Progenitor cell of endocrine pancreas (in vitro differentiated cells): ENCODE data around the gene ANKS3. TPM values are rescaled to one million over a fixed set of nuclear protein-coding genes. Genes with fewer than 3 reads are reported as not detected.

Experiments used
- DNase-seq: peaks from one replicate; pipeline ENCODE4 v3.0.0; 2021; ENCODE audit warnings: low spot score; ENCODE audit not compliant: unreplicated experiment
- H3K27ac Mint-ChIP-seq: 2 replicates; pipeline ENCODE4 v1.8.0; 2021; ENCODE audit warnings: mild to moderate bottlenecking, moderate library complexity, mixed read lengths
- H3K27me3 Mint-ChIP-seq: 2 replicates; pipeline ENCODE4 v1.8.0; 2021; ENCODE audit warnings: mixed read lengths
- H3K36me3 Mint-ChIP-seq: 2 replicates; pipeline ENCODE4 v1.8.0; 2022; ENCODE audit warnings: mixed read lengths; ENCODE audit not compliant: insufficient read depth
- H3K4me1 Mint-ChIP-seq: 2 replicates; pipeline ENCODE4 v1.8.0; 2021; ENCODE audit warnings: low read depth, mixed read lengths
- H3K4me3 Mint-ChIP-seq: 2 replicates; pipeline ENCODE4 v1.8.0; 2021; ENCODE audit warnings: low read depth, mild to moderate bottlenecking, moderate library complexity, mixed read lengths
- H3K9me3 Mint-ChIP-seq: 2 replicates; pipeline ENCODE4 v1.8.0; 2021; ENCODE audit warnings: low read depth, mixed read lengths
- CTCF ChIP-seq: fragments of 200-600 bp; sonication (generic); IDR thresholded peaks from one replicate; pipeline ENCODE4 v1.5.0; 2021; ENCODE audit warnings: antibody characterized with exemption, mild to moderate bottlenecking; ENCODE audit not compliant: unreplicated experiment
- total RNA-seq: library from RNA; stranded (reverse); gene quantifications from 2 replicates; pipeline ENCODE4 v1.2.1, GENCODE V29; 2021

The ANKS3 gene
- total RNA-seq, 1 donor from 2014 or later, result 45.0 TPM

DNA sequence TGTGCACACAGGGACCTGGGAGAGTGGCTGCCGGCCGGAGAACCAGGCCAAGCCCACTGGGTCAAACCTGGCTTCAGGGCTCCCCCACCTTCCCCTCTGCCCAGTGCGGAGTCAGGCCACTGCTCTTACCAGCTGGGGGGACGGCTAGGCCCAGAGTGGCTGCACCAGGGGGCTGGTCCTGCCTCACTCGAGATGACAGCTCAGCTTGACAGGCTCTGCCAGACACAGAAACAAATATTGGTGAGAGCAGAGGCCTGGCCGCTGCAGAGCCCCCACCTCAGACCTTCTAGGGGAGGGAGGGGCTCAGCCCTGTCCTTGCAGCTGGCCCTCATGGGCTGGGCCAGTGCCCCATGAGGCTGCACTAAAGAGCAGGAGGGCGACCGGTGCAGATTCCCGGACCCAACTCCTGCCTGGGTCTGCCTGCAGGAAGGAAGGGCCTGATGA, 36.2 kb downstream of the ANKS3 start:
- Mint-ChIP-seq H3K9me3 (no peaks in the 10 kb centered on the region), H3K4me3 (no peak overlapping the region), H3K4me1 (peaks cover 1% of the 10 kb centered on the region), H3K27me3 (no peaks in the 10 kb centered on the region), H3K36me3 (peaks cover 4% of the 10 kb centered on the region), H3K27ac (no peak overlapping the region)
- DNase-seq, result no peak
- no peak for TF ChIP-seq CTCF

DNA sequence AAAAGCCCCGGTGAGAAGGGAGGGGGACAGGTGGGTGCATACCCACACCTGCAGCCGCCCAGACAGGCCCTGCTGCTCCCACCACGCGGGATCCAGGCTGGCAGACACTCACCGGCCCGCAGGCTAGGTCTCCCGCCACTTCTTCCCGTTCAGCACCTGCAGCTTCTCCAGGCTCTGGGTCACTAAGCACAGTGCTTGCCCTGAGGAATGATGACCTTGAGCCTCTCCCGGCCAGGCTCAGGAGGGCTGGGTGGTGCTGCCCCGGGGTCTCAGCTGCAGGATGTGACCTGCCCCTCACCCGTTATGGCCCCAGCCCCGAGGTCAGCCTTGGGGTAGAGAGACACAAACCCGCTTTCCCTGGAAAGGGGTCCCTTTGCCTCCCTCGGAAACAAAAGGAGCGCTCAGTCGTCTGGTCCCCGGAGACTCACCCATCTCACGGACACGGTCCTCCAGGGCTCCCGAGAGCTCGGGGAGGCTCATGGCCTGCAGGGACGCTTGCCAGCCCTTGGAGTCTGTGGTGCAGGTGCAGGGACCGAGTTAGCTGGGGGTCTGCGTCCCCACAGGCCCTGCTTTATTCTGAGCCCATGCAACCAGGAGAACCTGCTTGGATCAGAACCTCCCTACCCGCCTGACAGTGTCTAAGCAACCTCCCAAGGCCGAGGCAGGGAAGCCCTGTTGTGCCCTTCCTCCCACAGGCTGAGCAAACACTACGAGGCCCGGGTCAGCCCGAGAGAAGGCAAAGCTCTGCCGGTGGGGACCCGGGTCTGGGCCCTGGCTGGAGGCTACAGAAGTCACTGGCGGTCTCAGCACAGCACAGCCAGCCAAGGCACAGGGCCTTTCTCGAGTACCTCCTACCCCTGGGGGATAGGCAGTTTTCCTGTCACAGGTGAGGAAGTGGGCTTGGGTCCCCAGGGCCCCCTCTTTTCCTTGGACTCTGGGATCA, 36.9 kb downstream of the ANKS3 start:
- no peak for DNase-seq
- Mint-ChIP-seq H3K4me1 (peaks cover 1% of the 10 kb centered on the region), H3K27ac (no peak overlapping the region), H3K4me3 (peak overlapping the region; percentile 16), H3K36me3 (peaks cover 4% of the 10 kb centered on the region), H3K9me3 (no peaks in the 10 kb centered on the region), H3K27me3 (no peaks in the 10 kb centered on the region)
- no peak for TF ChIP-seq CTCF

DNA sequence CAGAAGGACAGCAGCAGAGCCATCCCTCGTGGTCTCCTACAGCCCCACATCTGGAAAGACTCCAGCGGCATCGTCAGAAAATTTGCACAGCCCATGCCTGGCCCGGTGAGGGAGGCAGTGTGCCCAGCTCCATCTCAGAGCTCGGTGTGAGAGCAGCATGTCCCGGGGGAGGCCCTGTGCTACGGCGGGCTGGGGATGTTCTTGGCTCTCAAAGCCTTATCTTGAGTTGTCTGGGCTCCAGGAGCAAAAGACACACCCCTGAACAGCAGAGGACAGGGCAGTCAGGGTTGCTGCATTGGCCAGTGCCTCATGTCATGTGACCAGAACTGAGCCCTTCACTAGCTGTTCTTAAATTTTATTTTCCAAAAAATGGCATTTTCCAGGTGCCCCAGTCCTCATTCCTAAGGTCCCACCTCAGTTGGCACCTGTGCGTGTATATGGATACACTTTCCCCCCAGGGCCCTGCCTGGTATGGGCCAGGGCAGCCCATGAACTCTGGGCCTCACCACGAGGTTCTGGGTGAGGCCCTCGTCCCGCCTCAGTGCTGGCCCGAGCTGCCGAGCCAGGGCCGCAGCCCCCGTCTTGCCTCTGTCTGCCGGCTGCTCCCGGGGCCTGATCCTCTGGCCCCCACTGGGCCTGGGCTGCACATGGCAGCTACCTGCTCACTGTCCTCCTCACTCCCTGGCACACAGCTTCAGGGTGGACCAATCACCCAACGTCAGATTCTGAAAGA, 37.7 kb downstream of the ANKS3 start:
- peak overlapping the region; percentile 19 for H3K4me3 Mint-ChIP-seq
- H3K9me3 Mint-ChIP-seq, result no peaks in the 10 kb centered on the region
- no peak for DNase-seq
- H3K27ac Mint-ChIP-seq, result no peak overlapping the region
- H3K27me3 Mint-ChIP-seq, result no peaks in the 10 kb centered on the region
- H3K36me3 Mint-ChIP-seq, result peaks cover 4% of the 10 kb centered on the region
- H3K4me1 Mint-ChIP-seq, result peaks cover 1% of the 10 kb centered on the region
- no peak for TF ChIP-seq CTCF

GRCh38 chr16:4695473-4696171, 38.4 kb downstream of the ANKS3 start:
- TF ChIP-seq CTCF, result no peak
- peak overlapping the region; percentile 69 for H3K27ac Mint-ChIP-seq
- H3K4me1 Mint-ChIP-seq, result peaks cover 1% of the 10 kb centered on the region
- H3K36me3 Mint-ChIP-seq, result peaks cover 4% of the 10 kb centered on the region
- peak overlapping the region; percentile 75 for H3K4me3 Mint-ChIP-seq
- no peaks in the 10 kb centered on the region for H3K27me3 Mint-ChIP-seq
- no peaks in the 10 kb centered on the region for H3K9me3 Mint-ChIP-seq
- DNase-seq, result no peak
